H1 (cell line): ENCODE measurements around the gene MRPL55. TPM values are rescaled to one million over a fixed set of nuclear protein-coding genes. Genes with fewer than 3 reads are reported as not detected.
A peak's percentile ranks its signal among the peaks of the same experiment; 100 is the strongest.

Source experiments
- CTCF ChIA-PET: fragments of 300-600 bp; sonication (Branson Sonifier 250); formaldehyde crosslinking; loops from one replicate; lab custom pipeline; 2021; ENCODE audit not compliant: partially characterized antibody; lab: Charles Lee
- POLR2A ChIA-PET: fragments of 300-600 bp; sonication (Branson Sonifier 250); formaldehyde crosslinking; loops from one replicate; lab custom pipeline; 2021; ENCODE audit warnings: inconsistent platforms; ENCODE audit not compliant: partially characterized antibody; lab: Charles Lee
- DNase-seq, 2 experiments: peaks; one replicate each; pipeline versions ENCODE4 v3.0.0 to v3.0.0-alpha.2; 2010 to 2022; ENCODE audit warnings: low spot score in 2 of 2, low read depth in 1 of 2, mixed read lengths in 1 of 2
- FAIRE-seq: peaks from 2 replicates; lab custom pipeline; 2011; peaks lifted over from hg19 to GRCh38; lab: Jason Lieb, UNC
- H2AFZ ChIP-seq: 2 replicates; pipeline ENCODE4 v1.8.1; 2012; ENCODE audit warnings: low read length, inconsistent platforms
- H2AK5ac ChIP-seq: 2 replicates; pipeline ENCODE4 v1.6.1; 2013; ENCODE audit warnings: low read depth, low read length
- H2BK120ac ChIP-seq: replicated peaks from 2 replicates; pipeline ENCODE3; 2013; ENCODE audit warnings: low read depth, low read length, inconsistent platforms
- H2BK12ac ChIP-seq: 2 replicates; pipeline ENCODE4 v1.6.1; 2013; ENCODE audit warnings: low read depth, low read length
- H2BK15ac ChIP-seq: 2 replicates; pipeline ENCODE4 v1.6.1; 2013; ENCODE audit warnings: low read length
- H2BK20ac ChIP-seq: 2 replicates; pipeline ENCODE4 v1.6.1; 2013; ENCODE audit warnings: low read length
- H2BK5ac ChIP-seq: 2 replicates; pipeline ENCODE4 v1.6.1; 2013; ENCODE audit warnings: low read depth, low read length
- H3K14ac ChIP-seq: 2 replicates; pipeline ENCODE4 v1.6.1; 2013; ENCODE audit warnings: inconsistent platforms; ENCODE audit not compliant: insufficient read length
- H3K18ac ChIP-seq: 2 replicates; pipeline ENCODE4 v1.6.1; 2013; ENCODE audit warnings: low read length; ENCODE audit errors: extremely low read depth
- H3K23ac ChIP-seq: 2 replicates; pipeline ENCODE4 v1.6.1; 2013; ENCODE audit warnings: inconsistent platforms; ENCODE audit not compliant: insufficient read length
- H3K23me2 ChIP-seq: 2 replicates; pipeline ENCODE4 v1.6.1; 2013; ENCODE audit warnings: low read depth, low read length
- H3K27ac ChIP-seq: 2 replicates; pipeline ENCODE4 v1.6.1; 2011; ENCODE audit warnings: low read depth, low read length, inconsistent platforms
- H3K27me3 ChIP-seq, 4 experiments: replicated peaks in 1 of 4; 1 replicate in 1 of 4; 2 replicates in 3 of 4; pipeline versions ENCODE4 v1.6.1 to v1.8.1; 2011 to 2013; ENCODE audit warnings: low read length in 3 of 4, mild to moderate bottlenecking in 3 of 4, inconsistent platforms in 2 of 4, mixed read lengths in 2 of 4, moderate library complexity in 1 of 4; ENCODE audit not compliant: control insufficient read depth in 3 of 4, insufficient read depth in 3 of 4; ENCODE audit errors: extremely low read depth in 1 of 4
- H3K36me3 ChIP-seq, 4 experiments: 2 replicates each; pipeline versions ENCODE4 v1.6.1 to v1.8.1; 2011 to 2013; ENCODE audit warnings: mild to moderate bottlenecking in 4 of 4, low read length in 3 of 4, moderate library complexity in 2 of 4, control low read depth in 1 of 4, inconsistent platforms in 1 of 4; ENCODE audit not compliant: insufficient read depth in 4 of 4, control insufficient read depth in 2 of 4
- H3K4ac ChIP-seq: replicated peaks from 2 replicates; pipeline ENCODE3; 2013; ENCODE audit warnings: low read length, low read depth, mixed read lengths, inconsistent platforms; ENCODE audit not compliant: insufficient read length
- H3K4me1 ChIP-seq, 4 experiments: replicated peaks in 1 of 4; 1 replicate in 1 of 4; 2 replicates in 3 of 4; pipeline versions ENCODE4 v1.6.1 to v1.8.1; 2011 to 2013; ENCODE audit warnings: low read length in 3 of 4, inconsistent platforms in 2 of 4, mixed read lengths in 1 of 4; ENCODE audit not compliant: insufficient read depth in 4 of 4, control insufficient read depth in 3 of 4
- H3K4me2 ChIP-seq, 2 experiments: 2 replicates each; pipeline versions ENCODE4 v1.6.1 to v1.8.1; 2011 to 2013; ENCODE audit warnings: low read depth in 2 of 2, low read length in 2 of 2, control low read depth in 1 of 2, inconsistent platforms in 1 of 2, mild to moderate bottlenecking in 1 of 2; ENCODE audit not compliant: insufficient read depth in 1 of 2
- H3K4me3 ChIP-seq, 4 experiments: fragments of 200-600, 300-600 bp in 1 of 4; sonication (generic), shearing (Covaris generic), sonication (Bioruptor Twin) in 1 of 4; 2 replicates each; pipeline versions ENCODE4 v1.5.1 to v1.8.1; 2011 to 2016; ENCODE audit warnings: low read length in 4 of 4, low read depth in 3 of 4, control low read depth in 2 of 4, inconsistent platforms in 2 of 4, mild to moderate bottlenecking in 2 of 4, mixed read lengths in 1 of 4, moderate library complexity in 1 of 4; ENCODE audit not compliant: insufficient read depth in 2 of 4; ENCODE audit errors: extremely low read depth in 1 of 4
- H3K56ac ChIP-seq: replicated peaks from 2 replicates; pipeline ENCODE3; 2013; ENCODE audit warnings: low read depth, mild to moderate bottlenecking, mixed read lengths, low read length, inconsistent platforms; ENCODE audit not compliant: insufficient read length
- H3K79me1 ChIP-seq: 2 replicates; pipeline ENCODE4 v1.6.1; 2013; ENCODE audit warnings: low read depth, low read length, control low read depth
- H3K79me2 ChIP-seq, 2 experiments: 2 replicates each; pipeline versions ENCODE4 v1.6.1 to v1.8.1; 2012 to 2013; ENCODE audit warnings: low read length in 2 of 2, mild to moderate bottlenecking in 2 of 2, inconsistent platforms in 1 of 2; ENCODE audit not compliant: insufficient read depth in 2 of 2, control insufficient read depth in 1 of 2
- H3K9ac ChIP-seq, 4 experiments: replicated peaks in 1 of 4; 1 replicate in 1 of 4; 2 replicates in 3 of 4; pipeline versions ENCODE4 v1.6.1 to v1.8.1; 2011 to 2013; ENCODE audit warnings: low read depth in 3 of 4, low read length in 3 of 4, control low read depth in 2 of 4, mild to moderate bottlenecking in 2 of 4, moderate library complexity in 2 of 4, inconsistent platforms in 1 of 4; ENCODE audit errors: extremely low read depth in 1 of 4
- H3K9me3 ChIP-seq, 2 experiments: 2 replicates each; pipeline versions ENCODE4 v1.6.1 to v1.8.1; 2012 to 2013; ENCODE audit warnings: mild to moderate bottlenecking in 2 of 2, moderate library complexity in 2 of 2, control low read depth in 1 of 2, inconsistent platforms in 1 of 2, low read depth in 1 of 2, low read length in 1 of 2, mixed read lengths in 1 of 2; ENCODE audit not compliant: insufficient read depth in 2 of 2
- H4K20me1 ChIP-seq, 2 experiments: replicated peaks in 1 of 2; 2 replicates each; pipeline versions ENCODE3 to v1.8.1; 2011 to 2013; ENCODE audit warnings: inconsistent platforms in 2 of 2, low read length in 2 of 2, mild to moderate bottlenecking in 1 of 2; ENCODE audit not compliant: insufficient read depth in 2 of 2, control insufficient read depth in 1 of 2
- H4K5ac ChIP-seq: 2 replicates; pipeline ENCODE4 v1.6.1; 2013; ENCODE audit warnings: low read length, low read depth, mixed read lengths, inconsistent platforms; ENCODE audit not compliant: insufficient read length
- H4K8ac ChIP-seq: 2 replicates; pipeline ENCODE4 v1.8.0; 2013; ENCODE audit warnings: mild to moderate bottlenecking, moderate library complexity, low read length, inconsistent platforms; ENCODE audit not compliant: insufficient read depth; ENCODE audit errors: extremely low read depth
- H4K91ac ChIP-seq: replicated peaks from 2 replicates; pipeline ENCODE3; 2013; ENCODE audit warnings: low read length, mixed read lengths, inconsistent platforms; ENCODE audit not compliant: insufficient read length
- POLR2A ChIP-seq, 2 experiments: IDR thresholded peaks; 1 replicate in 1 of 2; 2 replicates in 1 of 2; pipeline ENCODE4 v1.6.1; 2011; ENCODE audit warnings: low read depth in 2 of 2, low read length in 2 of 2, mild to moderate bottlenecking in 2 of 2; ENCODE audit errors: control extremely low read depth in 1 of 2
- SP1 ChIP-seq: IDR thresholded peaks from 2 replicates; pipeline ENCODE4 v1.6.1; 2011; ENCODE audit warnings: low read depth, low read length
- WGBS, 2 experiments: shearing (Covaris generic) in 1 of 2; methylation state at CpG; one replicate each; pipeline versions ENCODE4 v1.1.6 to v1.1.7; 2013 to 2015; ENCODE audit warnings: low lambda C conversion rate in 2 of 2, mixed read lengths in 2 of 2, inconsistent platforms in 1 of 2, low coverage in 1 of 2, missing lambda C conversion rate in 1 of 2; ENCODE audit not compliant: insufficient replicate concordance in 2 of 2, insufficient coverage in 1 of 2, insufficient read length in 1 of 2; ENCODE audit errors: extremely low coverage in 1 of 2, missing lambda C conversion rate in 1 of 2; 5-methylcytosine and 5-hydroxymethylcytosine counted together
- polyA plus RNA-seq, 7 experiments: library from polyadenylated mRNA; depleted of rRNA in 3 of 7; stranded (reverse) in 5 of 7; unstranded in 2 of 7; fragments of >200 nt in 5 of 7; fragments of 200-250 nt in 2 of 7; gene quantifications; 1 replicate in 5 of 7; 2 replicates in 1 of 7; 4 replicates in 1 of 7; pipeline versions ENCODE4 v1.2.1 to v1.2.3, GENCODE V29; 2011 to 2013; ENCODE audit warnings: missing spikeins in 2 of 7, mixed read lengths in 2 of 7
- total RNA-seq: library from RNA; stranded (reverse); fragmentation: NEBNext Ultra II Directional; extraction: Animal tissue kit (Norgen Biotek cat#: 25700); gene quantifications from 2 replicates; pipeline ENCODE4 v1.2.1, GENCODE V29; 2021

Gene MRPL55
- total and polyA plus RNA-seq, 2 of the 8 experiments (the other 6 are each of a cell fraction or from before 2014, with no cell fraction given): 59.0 to 244 TPM

DNA sequence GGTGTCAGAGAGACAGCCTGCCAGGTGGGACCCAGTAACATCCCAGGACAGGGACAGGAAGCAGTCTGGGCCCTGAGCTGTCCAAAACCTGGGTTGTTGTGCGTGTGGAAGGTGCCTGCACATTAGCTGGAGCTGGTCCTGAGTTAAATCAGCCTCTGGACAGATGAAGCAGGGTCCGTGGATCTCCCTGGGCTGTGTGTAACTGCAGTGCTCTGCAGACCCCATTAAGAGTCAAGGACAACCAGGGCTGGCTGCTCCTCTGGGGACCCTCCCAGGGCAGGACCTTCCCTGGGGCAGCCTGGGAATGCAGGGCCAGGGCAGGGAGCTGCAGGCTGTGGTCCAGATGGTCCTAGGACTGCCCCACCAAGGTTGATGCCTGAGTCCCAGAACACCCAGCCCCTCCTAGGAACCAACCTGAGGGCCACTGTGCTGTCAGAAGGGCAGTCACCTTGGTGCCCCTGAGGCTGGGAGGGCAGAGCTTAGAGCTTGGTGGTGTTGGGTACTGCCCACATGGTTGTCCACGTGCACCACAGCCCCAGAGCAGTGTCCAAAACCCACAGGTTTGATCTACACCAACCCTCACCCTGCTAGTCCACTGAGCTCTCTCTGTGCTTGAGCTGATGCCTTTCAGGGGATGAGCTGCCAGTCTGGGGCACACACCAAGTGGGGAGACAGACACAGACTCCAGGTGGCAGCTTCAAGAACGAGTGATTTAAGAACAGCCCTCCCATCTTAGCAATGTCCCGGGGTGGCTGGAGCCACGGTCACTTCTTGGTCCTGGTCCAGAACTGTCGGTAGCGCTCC lies 2.9 kb downstream of the MRPL55 start:
- Histone ChIP-seq H3K4me3 (no peak overlapping the region), H4K20me1 (peaks cover 0 to 17% of the 10 kb centered on the region in 2 experiments), H3K18ac (no peak overlapping the region), H2AFZ (no peak overlapping the region), H4K5ac (no peak overlapping the region), H2BK20ac (no peak overlapping the region), H3K79me2 (peaks cover 3 to 8% of the 10 kb centered on the region in 2 experiments; a peak in 2 of 4 replicates), H2BK12ac (no peak overlapping the region), H3K36me3 (peaks cover 3 to 16% (median 8%) of the 10 kb centered on the region in 4 experiments; a peak in 5 of 8 replicates), H3K9ac (no peak overlapping the region), H3K4me2 (no peak overlapping the region), H3K23me2 (peaks cover 14% of the 10 kb centered on the region; the same call in 1 of the 2 replicates), H3K4me1 (peaks cover 0 to 7% (median 2%) of the 10 kb centered on the region in 4 experiments; a peak in 6 of 7 replicates), H3K14ac (no peak overlapping the region), H3K79me1 (peaks cover 15% of the 10 kb centered on the region; the same call in 1 of the 2 replicates), H3K27me3 (peaks cover 0 to 6% (median 5%) of the 10 kb centered on the region in 4 experiments; a peak in 2 of 7 replicates), H3K23ac (no peak overlapping the region), H2BK15ac (no peak overlapping the region), H3K56ac (no peak overlapping the region), H2BK5ac (no peak overlapping the region), H2AK5ac (no peak overlapping the region), H3K9me3 (no peaks in the 10 kb centered on the region), H3K4ac (no peak overlapping the region), H3K27ac (no peak overlapping the region), H4K91ac (no peak overlapping the region), H2BK120ac (no peak overlapping the region), H4K8ac (no peak overlapping the region)
- WGBS, 2 experiments: 89% methylated on average over 8 of the region's 8 CpGs; no CpG with 5 or more reads in 1 of the 2 experiments
- DNase-seq: no peak
- POLR2A ChIA-PET: interaction anchor here (0.8 to 2.1 kb wide), 4 partner anchors 14 to 351 kb away, joined by 3 to 7 read pairs (median 4); a partner anchor contains a TSS
- CTCF ChIA-PET: interaction anchor here (0.6 to 1.8 kb wide), 6 partner anchors 46 to 389 kb away, joined by 3 to 8 read pairs (median 3); no protein-coding TSS in a partner anchor
- no peak for FAIRE-seq
- TF ChIP-seq SP1 (no peak), POLR2A (IDR thresholded peaks at IDR 0.05; ENCODE audit: control extremely low read depth in 1 of 2, low read depth in 2 of 2, low read length in 2 of 2) (peak in 1 of 2 experiments; percentile 29; a peak in 1 of 3 replicates)
